ENCODE measurements around the gene ARHGAP5. TPM values are rescaled to one million over a fixed set of nuclear protein-coding genes. Genes with fewer than 3 reads are reported as not detected.

The ARHGAP5 gene
- total RNA-seq, 4 donors from 2014 or later: 101 to 124 (median 102) TPM

GRCh38 chr14:32064931-32065330, 12.2 kb upstream of the ARHGAP5 start:
- TF ChIP-seq CTCF (IDR thresholded peaks at IDR 0.05; ENCODE audit: low read depth): no peak

GRCh38 chr14:32068708-32069107, 8.4 kb upstream of the ARHGAP5 start:
- no peak for TF ChIP-seq CTCF (IDR thresholded peaks at IDR 0.05; ENCODE audit: low read depth)

- no peak for TF ChIP-seq CTCF (IDR thresholded peaks at IDR 0.05; ENCODE audit: low read depth)
These were observed 6.8 kb upstream of the ARHGAP5 start for GRCh38 chr14:32070282-32070681.

GRCh38 chr14:32072676-32073075, 4.4 kb upstream of the ARHGAP5 start:
- TF ChIP-seq CTCF (IDR thresholded peaks at IDR 0.05; ENCODE audit: low read depth): no peak

- TF ChIP-seq CTCF (IDR thresholded peaks at IDR 0.05; ENCODE audit: low read depth): no peak
These were observed 3.4 kb upstream of the ARHGAP5 start for GRCh38 chr14:32073537-32074189.

- TF ChIP-seq CTCF (IDR thresholded peaks at IDR 0.05; ENCODE audit: low read depth): no peak
These were observed 2.1 kb upstream of the ARHGAP5 start for GRCh38 chr14:32074887-32075572.

GRCh38 chr14:32075672-32076277, 1.3 kb upstream of the ARHGAP5 start:
- no peak for TF ChIP-seq CTCF (IDR thresholded peaks at IDR 0.05; ENCODE audit: low read depth)

All from subcutaneous adipose tissue (tissue), 4 donors.